GM12892 (cell line): ENCODE measurements around the gene GOLIM4.

ENCODE experiments used
- POLR2A ChIP-seq: IDR thresholded peaks from 2 replicates; pipeline ENCODE4 v1.6.1; 2011; ENCODE audit warnings: low read depth, low read length, control low read depth
- POLR2AphosphoS5 ChIP-seq: IDR thresholded peaks from 2 replicates; pipeline ENCODE4 v1.6.1; 2011; ENCODE audit warnings: low read depth, low read length, control low read depth
- TAF1 ChIP-seq: IDR thresholded peaks from 2 replicates; pipeline ENCODE4 v1.6.1; 2011; ENCODE audit warnings: low read depth, mild to moderate bottlenecking, control low read depth, low read length, borderline replicate concordance

DNA sequence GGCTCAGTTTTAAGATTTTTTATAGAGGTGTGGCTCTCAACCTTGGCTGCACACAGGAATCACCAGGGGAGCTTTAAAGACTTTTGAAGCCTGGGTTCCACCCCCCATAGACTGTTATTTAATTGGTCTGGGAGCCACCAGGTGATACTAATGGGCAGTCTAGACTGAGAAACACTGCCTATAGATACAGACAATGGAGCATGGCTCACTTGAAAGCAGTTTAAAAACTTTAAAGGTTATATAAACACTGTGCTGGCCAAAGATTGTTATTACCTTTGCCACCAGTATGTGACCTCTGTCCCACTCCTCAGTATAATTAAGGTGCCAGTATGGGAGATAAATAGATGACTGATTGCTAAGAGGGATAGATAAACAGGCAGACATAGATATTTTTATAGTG, 3.8 kb downstream of the GOLIM4 start:
- TF ChIP-seq POLR2A: no peak
- no peak for TF ChIP-seq TAF1
- no peak for TF ChIP-seq POLR2AphosphoS5
